NOMO-1 treated with DMSO at 0.1 percent for 48 hours (cell line): ENCODE data around the gene CCDC30.

Experiments used
- DNase-seq: peaks from one replicate; lab custom pipeline; 2025; ENCODE audit not compliant: unreplicated experiment; lab: John Stamatoyannopoulos, UW

Gene CCDC30

GRCh38 chr1:42690477-42691156, 227.5 kb downstream of the CCDC30 start:
- DNase-seq: no peak

GRCh38 chr1:42691157-42691498, 228.0 kb downstream of the CCDC30 start:
- no peak for DNase-seq

- DNase-seq: no peak
These were observed 229.4 kb downstream of the CCDC30 start for GRCh38 chr1:42692461-42692860.

GRCh38 chr1:42692911-42693310, 229.8 kb downstream of the CCDC30 start:
- no peak for DNase-seq

GRCh38 chr1:42698081-42698813, 235.2 kb downstream of the CCDC30 start:
- no peak for DNase-seq

GRCh38 chr1:42700006-42700405, 236.9 kb downstream of the CCDC30 start:
- no peak for DNase-seq

GRCh38 chr1:42703888-42704464, 240.9 kb downstream of the CCDC30 start:
- no peak for DNase-seq
